Measurements from ENCODE around the gene OSBPL1A.

The OSBPL1A gene

DNA sequence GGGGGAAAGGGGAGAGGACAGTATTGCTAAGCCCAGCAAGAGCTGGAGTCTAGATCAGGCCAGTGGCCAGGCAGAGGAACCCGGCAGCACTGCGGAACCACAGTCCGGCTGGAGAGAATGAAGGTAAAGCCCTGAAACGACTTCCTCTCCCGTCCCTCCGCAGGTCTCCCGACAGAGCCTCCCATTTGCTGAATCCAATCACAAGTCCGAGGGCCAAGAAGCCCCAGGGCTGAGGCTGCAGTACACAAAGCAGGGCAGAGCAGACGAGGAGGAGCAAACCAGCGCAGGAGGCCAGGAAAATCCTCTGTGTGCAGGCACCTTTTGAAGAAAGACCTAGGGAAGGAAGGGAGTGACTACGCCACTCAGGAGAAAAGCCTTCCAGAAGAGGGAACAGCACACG, 104.4 kb downstream of the OSBPL1A start:
- no peak for TF ChIP-seq CTCF (conservative IDR thresholded peaks at IDR 0.05; ENCODE audit: low read depth, low read length)
- no peak overlapping the region for H3K4me3 ChIP-seq (ENCODE audit: low read length)
- DNase-seq (ENCODE audit: low read depth): no peak

- TF ChIP-seq CTCF (conservative IDR thresholded peaks at IDR 0.05; ENCODE audit: low read depth, low read length): no peak
- DNase-seq (ENCODE audit: low read depth): no peak
- no peak overlapping the region for H3K4me3 ChIP-seq (ENCODE audit: low read length)
Measured at GRCh38 chr18:24278591-24278990, 119.0 kb downstream of the OSBPL1A start.

- no peak for DNase-seq (ENCODE audit: low read depth)
- H3K4me3 ChIP-seq (ENCODE audit: low read length): no peak overlapping the region
- TF ChIP-seq CTCF (conservative IDR thresholded peaks at IDR 0.05; ENCODE audit: low read depth, low read length): no peak
Measured at GRCh38 chr18:24277516-24278195, 120.0 kb downstream of the OSBPL1A start.

DNA sequence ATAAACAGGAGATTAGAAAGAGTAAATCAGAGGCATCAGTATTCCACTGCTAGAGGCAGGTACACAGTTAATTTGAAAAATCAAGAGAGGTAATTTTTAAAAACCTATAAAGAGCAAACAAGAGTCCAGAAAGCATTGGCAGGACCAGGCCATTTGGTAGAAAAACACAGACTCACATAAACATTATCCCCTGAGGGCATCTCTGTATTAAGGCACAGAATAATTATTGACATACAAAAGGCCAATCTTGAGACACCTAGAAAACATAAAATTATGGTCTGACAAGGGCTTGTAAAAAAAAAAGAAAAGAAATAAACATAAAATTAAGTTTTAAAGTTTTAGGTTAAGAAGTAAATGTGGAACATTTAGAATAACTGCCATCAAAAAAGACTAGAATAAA, 120.6 kb downstream of the OSBPL1A start:
- no peak for DNase-seq (ENCODE audit: low read depth)
- TF ChIP-seq CTCF (conservative IDR thresholded peaks at IDR 0.05; ENCODE audit: low read depth, low read length): no peak
- H3K4me3 ChIP-seq (ENCODE audit: low read length): no peak overlapping the region

DNA sequence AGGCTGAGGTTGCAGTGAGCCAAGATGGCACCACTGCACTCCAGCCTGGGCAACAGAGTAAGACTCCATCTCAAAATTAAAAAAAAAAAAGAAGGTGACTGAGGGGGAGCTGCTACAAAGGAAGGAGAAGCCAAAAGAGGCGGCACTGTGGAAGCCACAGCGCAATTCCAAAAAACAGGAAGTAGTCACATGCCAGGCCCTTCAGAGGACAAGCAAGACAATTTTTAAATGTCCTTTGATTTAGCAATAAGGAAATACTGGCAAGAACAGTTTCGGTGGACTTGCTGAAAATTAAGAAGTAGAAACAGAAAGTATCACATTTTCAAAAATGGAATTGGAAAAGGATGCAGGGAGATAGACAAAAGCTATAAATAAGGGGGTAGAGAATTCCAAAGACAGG, 122.8 kb downstream of the OSBPL1A start:
- DNase-seq (ENCODE audit: low read depth): no peak
- TF ChIP-seq CTCF (conservative IDR thresholded peaks at IDR 0.05; ENCODE audit: low read depth, low read length): no peak
- no peak overlapping the region for H3K4me3 ChIP-seq (ENCODE audit: low read length)

- no peak for DNase-seq (ENCODE audit: low read depth)
- no peak for TF ChIP-seq CTCF (conservative IDR thresholded peaks at IDR 0.05; ENCODE audit: low read depth, low read length)
- H3K4me3 ChIP-seq (ENCODE audit: low read length): no peak overlapping the region
Measured at GRCh38 chr18:24273596-24273995, 124.0 kb downstream of the OSBPL1A start.

DNA sequence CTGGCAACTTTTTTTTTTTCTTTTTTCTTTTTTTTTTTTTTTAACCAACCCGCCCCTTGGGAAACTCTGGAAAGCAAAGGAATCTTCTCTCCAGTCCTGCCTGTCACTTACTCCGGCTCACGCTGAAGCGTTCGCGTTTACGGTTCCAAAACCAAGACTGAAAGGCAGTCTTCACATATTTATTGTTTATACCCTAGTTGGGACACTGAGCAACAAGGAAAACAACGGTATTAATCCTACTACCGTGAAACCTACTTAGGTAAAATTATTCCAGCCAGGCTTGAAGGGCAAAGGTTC, 125.4 kb downstream of the OSBPL1A start:
- DNase-seq (ENCODE audit: low read depth): no peak
- peak overlapping the region; percentile 59 for H3K4me3 ChIP-seq (ENCODE audit: low read length)
- no peak for TF ChIP-seq CTCF (conservative IDR thresholded peaks at IDR 0.05; ENCODE audit: low read depth, low read length)
